Activated CD4-positive, alpha-beta T cell treated with anti-CD3 and anti-CD28 coated beads, Interleukin-2, Interleukin-6, amounts not matched to agents 100 ng/mL and 50 ng/mL, durations not matched to agents 16 hours and 8 hours (primary cell): Measurements from ENCODE around the gene CCDC74B.
"Not testable (repeated sequence)": the region's sequence is repeated elsewhere in the genome, so short reads cannot be mapped to it uniquely, and the experiment has no call there.

Source experiments
- DNase-seq: peaks from one replicate; pipeline ENCODE4 v3.0.0-alpha.2; 2020

Gene CCDC74B

DNA sequence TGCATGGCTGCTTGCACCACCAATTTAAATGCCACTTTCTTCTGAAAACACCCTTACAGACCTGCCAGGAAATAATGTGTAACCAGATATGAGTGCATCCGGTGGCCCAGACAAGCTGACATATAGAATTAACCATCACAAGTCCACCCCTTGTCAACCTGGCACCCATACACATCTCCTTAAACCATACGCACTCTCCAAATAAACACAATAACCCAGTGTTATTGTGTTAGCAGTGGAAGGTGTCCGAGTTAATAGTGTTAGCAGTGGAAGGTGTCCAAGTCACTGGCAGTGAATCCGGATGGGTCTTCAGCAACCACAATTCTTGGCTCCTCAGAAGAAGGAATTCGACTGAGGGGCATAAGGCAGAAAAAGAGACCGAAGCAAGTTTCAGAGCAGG lies 3.6 kb upstream of the CCDC74B start:
- not testable (repeated sequence) for DNase-seq

DNA sequence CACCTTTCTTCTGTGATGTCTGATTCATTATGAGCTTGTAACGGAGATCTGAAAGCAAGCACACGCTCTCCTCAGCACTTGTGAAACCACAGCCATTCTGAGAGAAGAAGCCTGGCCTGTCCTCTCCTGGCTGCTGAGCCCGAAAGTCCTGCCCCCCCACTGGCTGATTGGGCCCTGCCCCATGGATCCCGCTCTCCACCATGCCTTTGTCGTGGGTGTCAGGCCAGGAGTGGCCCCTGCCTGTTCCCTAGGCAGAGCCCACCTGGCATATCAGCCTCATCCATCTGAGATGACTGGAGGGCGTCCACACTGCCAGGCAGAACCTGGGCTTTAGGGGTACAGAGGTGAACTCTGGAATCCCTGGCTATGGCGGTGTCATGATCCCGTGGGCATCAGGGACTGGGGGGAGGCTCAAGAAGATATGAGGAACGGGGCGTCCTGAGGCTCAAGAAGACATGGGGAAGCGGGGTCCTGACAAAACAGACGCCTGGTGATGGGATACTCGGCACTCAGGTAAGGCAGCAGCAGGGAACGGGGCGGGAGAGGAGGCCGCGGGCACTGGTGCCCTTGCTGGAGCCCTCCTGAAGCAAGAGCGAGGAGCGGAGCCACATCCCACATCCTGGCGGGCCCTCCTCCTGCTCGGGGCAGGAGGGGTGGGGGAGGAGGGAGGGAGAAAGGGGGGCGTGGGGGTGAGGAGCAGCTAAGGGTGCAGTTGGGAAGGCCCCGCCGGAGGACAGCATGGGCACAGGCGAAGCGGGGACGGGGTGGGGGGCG lies 1.5 kb downstream of the CCDC74B start:
- DNase-seq = peak; percentile 18

DNA sequence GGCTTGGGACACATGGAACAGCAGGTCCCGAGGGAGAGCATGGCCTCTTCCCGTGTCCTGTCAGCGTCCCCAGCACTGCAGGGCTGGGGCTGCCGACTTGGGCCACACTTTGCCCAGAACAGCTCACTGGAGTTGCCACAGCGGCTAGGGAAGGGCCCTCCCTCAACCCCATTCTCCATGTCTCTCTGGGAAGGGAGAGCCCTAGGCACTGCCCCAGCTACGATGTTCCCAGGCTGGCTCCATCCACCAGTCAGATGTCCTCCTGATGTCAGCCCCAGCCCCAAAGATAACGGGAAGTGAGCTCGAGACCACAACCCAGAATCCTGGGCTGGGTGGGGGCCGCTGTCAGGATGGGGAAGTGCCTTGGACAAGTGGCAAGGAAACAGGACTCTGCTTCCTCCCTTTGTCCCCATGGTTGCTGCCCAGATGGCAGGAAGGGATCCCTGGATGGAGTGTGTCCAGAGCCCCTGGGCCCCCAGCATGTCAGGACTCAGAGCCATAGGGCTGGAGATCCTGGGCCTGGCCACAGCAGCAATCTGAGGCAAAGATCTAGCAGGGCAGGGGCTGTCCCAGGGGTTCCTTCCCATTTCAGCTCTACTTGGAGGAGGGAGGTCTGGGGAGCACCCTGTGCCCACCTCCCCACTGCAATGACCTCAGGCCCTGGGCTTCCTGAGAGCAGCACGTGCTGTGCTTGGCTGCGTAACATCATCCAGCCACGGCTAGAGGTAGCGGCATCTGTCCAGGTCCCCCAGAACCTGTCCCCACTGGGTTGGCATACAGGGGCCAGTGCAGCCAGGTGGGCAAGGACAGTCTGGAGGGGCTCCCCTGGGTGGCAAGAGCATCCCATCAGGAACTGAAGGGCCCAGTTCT lies 2.3 kb downstream of the CCDC74B start:
- not testable (repeated sequence) for DNase-seq

DNA sequence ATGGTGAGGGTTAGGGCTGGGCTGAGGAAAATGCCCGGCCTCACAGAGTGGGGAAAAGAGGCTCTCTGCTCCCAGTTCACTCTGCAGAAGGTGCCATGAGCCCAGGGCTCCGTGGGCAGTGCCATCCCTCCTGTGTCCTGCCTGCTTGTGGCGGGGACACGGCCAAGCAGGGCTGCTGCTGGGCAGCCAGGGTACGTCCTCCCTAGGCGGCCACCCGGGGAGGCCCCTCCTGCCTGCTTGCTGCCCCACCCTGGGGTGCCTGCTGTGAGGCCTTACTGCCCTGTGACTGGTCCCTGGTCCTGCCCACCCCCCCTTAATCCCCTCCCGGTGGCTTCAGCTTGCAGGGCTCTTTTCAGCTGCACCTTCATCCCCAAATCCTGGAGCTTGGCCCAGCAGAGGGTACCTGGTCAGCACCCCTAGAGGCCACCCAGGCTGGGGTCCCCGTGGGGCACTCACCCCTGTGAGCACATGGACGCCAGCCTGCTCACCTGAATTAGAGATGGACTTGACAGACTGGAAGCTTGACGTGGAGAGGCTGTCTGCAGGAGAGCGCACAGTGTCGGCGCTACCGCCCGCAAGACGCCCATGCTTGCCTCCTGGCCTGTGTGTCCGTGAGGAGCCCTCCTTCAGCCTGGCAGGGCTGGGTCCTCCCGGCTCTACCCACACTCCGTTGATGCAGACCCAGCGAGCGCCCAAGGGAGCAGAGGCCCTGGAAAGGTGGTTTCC lies 3.1 kb downstream of the CCDC74B start:
- not testable (repeated sequence) for DNase-seq

DNA sequence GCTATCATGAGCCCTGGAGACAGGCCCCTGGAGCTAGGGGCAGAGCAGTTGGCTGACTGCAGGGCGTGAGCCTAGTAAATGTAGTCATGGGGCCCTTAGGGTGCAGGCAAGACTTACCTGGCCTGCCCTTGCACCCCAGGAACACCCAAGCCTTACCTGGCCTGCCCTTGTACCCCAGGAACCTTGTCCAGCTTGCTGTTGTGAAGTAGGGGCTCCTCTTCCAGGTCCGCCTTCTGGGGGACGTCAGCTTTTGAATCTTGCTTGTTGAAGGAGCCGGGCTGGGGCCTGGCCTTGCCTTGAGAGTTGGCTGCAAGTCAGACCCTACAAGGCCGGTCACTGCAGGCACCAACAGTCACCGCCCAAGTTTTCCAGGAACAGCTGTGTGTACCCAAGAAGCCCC lies 3.9 kb downstream of the CCDC74B start:
- not testable (repeated sequence) for DNase-seq

DNA sequence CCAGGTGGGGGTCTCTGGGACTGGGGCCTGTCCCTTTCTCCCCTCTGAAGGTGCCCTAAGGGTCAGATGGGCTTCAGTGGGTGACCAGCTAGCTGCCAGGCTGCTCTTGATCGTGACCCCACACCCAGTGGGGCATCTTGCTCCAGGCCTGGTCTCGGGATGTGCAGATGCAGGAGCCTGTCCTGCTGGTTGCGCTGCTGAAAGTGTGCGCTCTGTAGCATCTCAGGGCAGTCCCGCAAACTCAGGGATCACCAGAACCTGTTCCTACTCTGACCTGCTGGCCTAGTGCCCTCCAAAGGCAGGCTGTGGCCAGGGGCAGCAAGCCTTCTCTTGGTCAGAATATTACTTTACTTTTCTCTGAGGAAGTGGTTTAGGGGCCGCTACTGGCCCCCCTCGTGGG lies 4.4 kb downstream of the CCDC74B start:
- not testable (repeated sequence) for DNase-seq

DNA sequence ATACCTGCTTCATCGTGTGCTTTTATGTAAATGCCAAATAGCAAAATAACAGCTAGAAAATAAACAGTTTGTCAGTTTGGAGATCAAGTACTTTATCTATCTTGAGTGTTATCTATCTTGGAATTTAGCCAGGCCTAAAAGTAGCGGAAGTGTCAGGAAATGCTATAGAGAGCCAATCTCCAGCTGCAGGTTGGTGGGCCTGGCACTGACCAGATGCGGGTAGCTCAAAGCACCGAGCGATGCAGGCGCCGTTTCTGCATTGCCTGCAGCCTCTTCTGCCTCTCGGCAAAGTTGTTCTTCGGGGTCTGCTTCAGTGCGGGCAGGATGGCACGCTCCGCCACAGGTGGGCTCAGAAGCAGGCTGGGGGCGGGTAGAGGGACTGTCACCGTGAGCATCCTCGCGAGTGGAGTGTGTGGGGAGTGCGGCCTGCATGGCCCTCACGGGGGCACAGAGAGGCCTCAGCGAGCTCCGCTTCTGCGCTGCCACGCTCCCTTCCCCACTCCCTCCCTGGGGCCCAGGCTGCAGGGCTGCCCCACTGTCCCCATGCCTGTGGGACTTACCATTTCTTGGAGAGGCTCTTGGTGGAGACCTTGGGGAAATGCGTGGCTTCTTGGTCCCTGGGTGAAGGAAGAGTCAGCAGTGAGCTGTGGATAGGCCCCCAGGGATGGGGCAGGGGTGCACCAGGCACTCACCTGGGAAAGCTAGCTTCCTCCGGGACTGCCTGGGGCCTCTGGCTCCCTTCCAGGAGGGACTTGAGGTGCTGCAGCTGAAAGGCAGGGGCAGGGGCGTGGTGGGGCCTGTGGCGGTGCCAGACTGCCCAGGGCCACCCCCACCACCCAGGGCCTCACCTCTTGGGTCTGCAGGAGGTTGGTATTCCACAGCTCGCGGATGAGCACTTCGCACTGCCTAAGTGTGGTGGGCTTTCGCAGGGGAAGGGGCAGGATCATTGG lies 5.3 kb downstream of the CCDC74B start:
- not testable (repeated sequence) for DNase-seq

DNA sequence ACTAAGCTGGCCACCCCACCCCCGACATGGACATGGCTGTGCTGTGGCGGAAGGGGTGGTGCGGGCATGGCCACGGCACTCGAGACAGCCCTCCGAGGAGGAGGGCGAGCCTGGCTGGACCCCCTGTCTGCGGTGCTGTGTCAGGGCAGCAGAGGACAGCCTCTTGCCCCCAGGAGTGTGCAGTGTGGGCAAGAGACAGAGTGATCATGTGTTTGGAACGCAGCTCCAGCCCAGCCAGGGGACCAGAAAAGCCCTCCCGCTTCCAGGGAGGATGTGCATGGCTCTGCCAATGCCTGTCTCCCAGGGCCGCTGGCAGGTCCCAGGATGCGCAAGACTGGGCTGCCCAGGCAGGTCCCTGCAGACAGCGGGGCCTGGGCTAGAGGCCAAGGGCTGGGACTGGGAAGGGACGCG lies 6.1 kb downstream of the CCDC74B start:
- DNase-seq = not testable (repeated sequence)

DNA sequence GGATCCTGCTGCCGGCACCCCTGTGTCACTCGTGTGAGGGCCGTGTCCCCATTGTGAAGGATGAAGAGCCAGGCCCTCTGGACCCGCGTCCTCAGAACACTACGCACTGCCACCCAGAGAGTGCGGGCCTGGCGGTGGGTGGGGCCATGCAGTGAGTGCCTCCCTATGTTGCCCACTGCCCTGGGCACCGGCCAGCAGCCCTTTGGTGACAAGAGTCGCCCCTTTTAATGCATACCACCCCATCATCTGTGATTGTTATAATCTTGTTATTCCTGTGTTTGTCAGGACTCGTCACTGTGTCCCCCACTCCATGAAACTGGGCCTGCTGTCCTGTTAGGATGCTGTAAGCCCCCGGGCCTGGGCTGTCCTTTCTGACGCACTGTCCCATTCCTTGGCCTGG lies 6.6 kb downstream of the CCDC74B start:
- DNase-seq = not testable (repeated sequence)

DNA sequence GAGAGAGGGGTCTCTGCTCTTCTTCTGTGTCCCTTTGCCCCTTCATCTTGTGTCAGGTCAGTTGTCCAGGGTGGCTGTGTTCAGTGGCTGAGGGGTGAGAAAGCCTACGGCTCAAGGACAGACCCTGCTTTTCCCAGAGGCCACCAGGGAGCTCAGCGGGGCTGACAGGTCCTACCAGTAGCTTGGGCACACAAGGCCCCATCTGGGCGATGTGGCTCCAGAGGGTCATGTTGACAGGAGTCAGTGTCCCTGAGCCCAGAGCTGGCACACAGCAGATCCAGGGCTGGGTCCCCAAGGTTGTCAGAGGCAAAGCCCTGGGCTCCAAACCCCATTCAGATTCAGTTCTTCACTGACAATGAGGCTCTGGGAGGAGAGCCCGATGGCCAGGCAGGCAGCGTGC lies 7.8 kb downstream of the CCDC74B start:
- not testable (repeated sequence) for DNase-seq

DNA sequence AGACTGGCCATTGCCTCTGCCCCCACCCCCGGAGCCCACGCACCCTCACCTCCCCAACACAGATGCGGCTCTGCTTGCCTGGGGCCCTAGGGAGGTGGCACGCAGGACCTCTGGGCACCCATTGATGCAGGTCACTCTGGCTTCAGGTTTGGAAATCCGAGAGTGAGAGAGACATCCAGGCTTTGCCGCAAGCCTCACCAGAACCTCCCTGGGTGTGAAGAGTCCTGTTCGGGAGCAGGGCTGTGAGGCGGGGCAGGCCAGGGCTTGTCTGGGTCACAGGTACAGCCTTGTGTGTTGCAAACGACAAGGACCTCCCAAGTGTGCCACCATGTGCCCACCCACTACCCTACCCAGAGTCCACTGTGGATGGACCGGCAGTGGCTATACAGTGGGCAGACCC lies 8.4 kb downstream of the CCDC74B start:
- not testable (repeated sequence) for DNase-seq

DNA sequence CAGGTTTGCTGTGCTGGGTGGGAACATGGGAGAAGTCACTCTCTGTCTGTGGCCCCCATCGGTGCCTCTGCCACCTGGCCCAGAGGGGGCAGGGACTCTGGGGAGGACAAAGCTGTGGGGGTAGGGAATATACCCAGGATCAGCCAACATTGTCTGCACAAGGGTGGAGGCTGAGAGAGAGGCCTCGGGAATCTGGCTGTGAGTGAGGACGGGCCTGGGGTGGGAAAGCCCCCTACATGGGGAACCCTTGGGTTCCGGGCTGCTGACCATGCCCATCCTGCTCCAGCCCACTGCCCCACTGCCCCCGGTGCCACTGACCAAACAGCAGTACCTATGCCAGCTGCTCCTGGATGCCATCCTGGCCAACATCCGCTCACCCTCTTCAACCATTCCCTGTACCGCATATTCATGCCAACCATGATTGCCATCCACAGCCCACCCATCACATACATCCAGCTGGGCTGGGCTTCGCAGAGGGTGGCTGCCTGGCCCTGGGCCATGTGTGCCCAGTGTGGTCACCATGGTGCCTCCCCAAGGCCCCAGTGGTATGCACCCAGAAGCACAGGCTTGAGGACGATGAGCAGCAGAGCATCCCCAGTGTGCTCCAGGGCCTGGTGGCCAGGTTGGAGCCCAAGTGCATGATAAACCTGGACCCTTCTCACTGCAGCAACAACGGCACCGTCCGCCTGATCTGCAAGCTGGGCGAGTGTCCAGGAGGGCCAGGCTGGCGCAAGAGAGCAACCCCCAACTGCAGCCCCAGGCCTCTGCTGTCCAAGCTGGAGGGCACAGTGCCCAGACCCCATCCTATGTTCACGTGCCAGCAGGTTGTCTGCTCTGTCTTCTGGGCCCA lies 9.0 kb downstream of the CCDC74B start:
- no peak for DNase-seq

DNA sequence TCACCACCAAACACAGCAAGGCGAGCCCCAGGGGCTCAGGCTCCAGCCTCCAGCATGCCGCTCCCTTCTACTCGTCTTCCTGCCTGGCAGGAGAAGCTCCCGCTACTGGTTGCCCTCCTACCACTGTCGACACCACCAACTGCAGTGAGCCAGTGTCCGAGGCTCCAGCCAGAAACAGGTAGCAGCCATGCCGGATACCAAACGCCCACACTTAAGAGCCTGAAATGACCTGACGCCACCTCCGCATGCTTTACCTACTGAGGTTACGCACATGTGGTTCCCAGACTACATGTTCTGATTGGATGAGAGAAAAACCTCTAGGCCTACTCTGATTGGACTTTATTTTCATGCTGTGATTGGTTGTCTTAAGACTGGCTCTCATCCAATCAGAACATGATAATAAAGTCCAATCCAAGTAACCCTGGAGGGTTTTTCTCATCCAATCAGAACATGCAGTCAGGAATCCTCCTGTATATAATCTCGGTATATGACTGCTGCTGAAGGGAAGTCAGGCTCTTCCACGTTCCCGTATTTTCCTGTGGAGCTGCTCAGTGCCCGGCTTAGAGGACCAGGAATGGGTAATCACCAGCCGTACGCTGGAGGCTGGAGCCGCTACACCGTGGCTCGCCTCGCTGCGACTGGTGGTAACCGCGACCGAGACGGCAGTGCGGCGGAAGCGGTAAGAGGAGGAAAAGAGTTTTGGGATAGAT lies 15.6 kb downstream of the CCDC74B start, which contains the start of gene POTEF:
Gene POTEF, minus strand, starts transcription at position 103 of the 710 bp plus-strand sequence. CDS start 8,707 bp downstream, outside the sequence.
- DNase-seq = not testable (repeated sequence)

DNA sequence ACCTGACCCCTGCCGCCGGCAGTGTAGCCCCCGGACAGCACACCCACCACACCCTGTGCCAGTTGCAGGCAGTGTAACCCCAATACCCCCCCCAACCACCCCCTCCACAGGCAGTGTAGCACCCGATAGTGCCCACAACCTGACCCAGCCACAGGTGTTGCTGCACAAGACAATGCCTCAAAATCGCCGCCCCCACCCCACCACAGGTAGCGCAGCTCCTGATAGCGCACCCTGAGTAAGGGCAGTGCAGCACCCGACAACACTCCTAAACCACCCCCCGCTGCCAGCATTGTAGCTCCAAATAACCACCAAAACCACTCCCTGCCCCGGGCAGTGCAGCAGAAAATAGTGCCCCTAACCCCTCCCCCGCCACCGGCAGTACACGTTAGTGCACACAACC lies 16.4 kb downstream of the CCDC74B start:
- not testable (repeated sequence) for DNase-seq

DNA sequence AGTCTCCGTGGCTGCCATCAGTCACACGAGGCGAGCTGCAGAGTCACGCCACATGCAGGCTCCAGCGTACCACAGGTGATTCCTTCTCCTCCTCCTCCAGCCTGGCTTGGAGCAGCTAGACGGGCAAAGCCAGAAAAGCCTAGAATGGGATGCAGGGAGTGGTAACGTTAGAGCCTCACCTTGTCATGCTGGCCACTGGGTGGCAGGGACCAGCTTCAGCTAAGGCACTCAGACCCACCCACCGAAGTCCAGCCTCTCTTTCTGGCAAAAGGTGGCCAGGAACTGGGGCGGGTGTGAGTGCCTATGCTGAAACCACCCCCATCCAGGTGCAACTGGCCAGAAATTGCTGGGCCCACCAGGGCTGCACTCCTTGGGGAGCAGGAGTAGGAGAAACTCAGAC lies 17.2 kb downstream of the CCDC74B start:
- not testable (repeated sequence) for DNase-seq

DNA sequence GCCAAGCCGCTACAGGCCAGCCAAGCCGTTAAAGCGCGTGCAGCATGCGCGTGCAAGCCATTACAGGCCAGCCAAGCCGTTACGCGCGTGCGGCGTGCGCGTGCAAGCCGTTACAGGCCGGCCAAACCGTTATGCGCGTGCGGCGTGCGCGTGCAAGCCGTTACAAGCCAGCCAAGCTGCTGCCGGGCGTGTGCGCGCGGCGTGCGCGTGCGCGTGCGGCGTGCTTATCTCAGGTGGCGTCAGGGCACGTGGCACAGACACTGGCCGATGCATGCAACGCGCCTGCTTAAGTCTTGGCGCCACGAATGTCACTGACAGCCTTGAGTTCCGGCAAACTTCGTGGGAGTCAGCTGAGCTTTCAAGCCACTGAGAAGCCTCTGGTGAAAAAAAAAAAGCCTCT lies 24.0 kb downstream of the CCDC74B start:
- not testable (repeated sequence) for DNase-seq

DNA sequence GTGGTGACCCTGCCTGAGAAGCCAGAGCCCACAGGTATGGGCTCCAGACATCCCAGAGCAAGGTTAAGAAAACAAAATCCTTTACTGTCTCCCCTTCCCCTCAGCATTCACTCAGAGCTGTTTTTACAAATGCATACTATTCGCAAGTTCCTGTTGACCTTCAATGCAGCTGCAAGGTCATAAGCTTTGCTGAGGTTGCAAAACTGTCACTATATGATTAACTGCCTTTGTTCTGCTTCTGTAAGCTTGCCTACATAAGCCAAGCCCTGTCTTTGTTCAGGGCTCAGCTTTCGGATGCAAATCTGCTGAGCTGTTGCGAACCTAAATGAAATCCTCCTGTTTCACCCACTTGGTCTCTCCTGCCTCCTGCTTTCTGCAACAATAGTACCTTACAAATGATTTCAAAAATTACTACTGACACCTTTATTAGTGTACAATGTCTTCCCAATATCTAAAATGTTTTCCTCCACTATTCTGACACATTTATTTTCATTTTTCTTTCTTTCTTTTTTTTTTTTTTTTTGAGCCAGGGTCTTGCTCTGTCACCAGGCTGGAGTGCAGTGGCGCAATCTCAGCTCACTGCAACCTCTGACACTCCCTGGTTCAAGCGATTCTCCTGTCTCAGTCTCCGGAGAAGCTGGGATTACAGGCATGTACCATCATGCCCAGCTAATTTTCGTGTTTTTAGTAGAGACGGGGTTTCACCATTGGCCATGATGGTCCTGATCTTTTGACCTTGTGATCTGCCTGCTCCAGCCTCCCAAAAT lies 42.1 kb downstream of the CCDC74B start:
- not testable (repeated sequence) for DNase-seq
